Colonic mucosa (tissue), 4 donors: ENCODE measurements around the gene PPA1. TPM values are rescaled to one million over a fixed set of nuclear protein-coding genes. Genes with fewer than 3 reads are reported as not detected.
A peak's percentile ranks its signal among the peaks of the same experiment; 100 is the strongest.

ENCODE experiments used
- DNase-seq: peaks from one replicate; pipeline ENCODE4 v3.0.0-alpha.2; 2020
- H3K27ac ChIP-seq: fragments of 200-600 bp; one replicate; pipeline ENCODE4 v1.8.0; 2021
- H3K27me3 ChIP-seq: fragments of 200-600 bp; one replicate; pipeline ENCODE4 v1.8.0; 2021
- H3K36me3 ChIP-seq: fragments of 200-600 bp; one replicate; pipeline ENCODE4 v1.8.0; 2021
- H3K4me1 ChIP-seq: fragments of 200-600 bp; one replicate; pipeline ENCODE4 v1.8.0; 2021; ENCODE audit warnings: mild to moderate bottlenecking
- H3K4me3 ChIP-seq: fragments of 200-600 bp; one replicate; pipeline ENCODE4 v1.8.0; 2021
- H3K9ac ChIP-seq, 2 donors: one replicate each; pipeline ENCODE4 v1.7.0; 2013; ENCODE audit warnings: control low read depth in 2 of 2, low read depth in 2 of 2, low read length in 2 of 2
- H3K9me3 ChIP-seq: fragments of 200-600 bp; one replicate; pipeline ENCODE4 v1.8.0; 2021
- CTCF ChIP-seq: fragments of 200-600 bp; IDR thresholded peaks from one replicate; pipeline ENCODE4 v1.8.0; 2022; ENCODE audit warnings: antibody characterized with exemption, mild to moderate bottlenecking
- intact Hi-C: fragments of 100-400 bp; cut with DNase I; formaldehyde crosslinking; loops from one replicate; pipeline ENCODE4 v1.14.1; 2022
- total RNA-seq, 2 donors: library from RNA; stranded (reverse); fragmentation: NEBNext Ultra II Directional in 1 of 2; extraction: Animal tissue kit (Norgen Biotek cat#: 25700) in 1 of 2; gene quantifications; one replicate each; pipeline ENCODE4 v1.2.1, GENCODE V29; 2021
- donor health status: healthy.
- donor health status: DM: no; HTN: no; CAD: no.
- donor health status: DM: no; HTN: no; CAD: no.

PPA1 gene
- 100 to 1,000 TPM; 180 to 186 TPM for total RNA-seq

- H3K9ac ChIP-seq, result peak within 1 kb of the TSS; percentile 95 to 98
- peak within 1 kb of the TSS; percentile 64 for H3K4me3 ChIP-seq
- H3K9me3 ChIP-seq, result no peaks in the 10 kb centered on the region
- no peak for TF ChIP-seq CTCF
- peak; percentile 99 for DNase-seq
- no peaks in the 10 kb centered on the region for H3K27me3 ChIP-seq
- no peaks in the 10 kb centered on the region for H3K4me1 ChIP-seq
- H3K27ac ChIP-seq, result peak within 1 kb of the TSS; percentile 85
- intact Hi-C loops, result no loop called here
- H3K36me3 ChIP-seq, result peaks cover 3% of the 10 kb centered on the region
Measured at GRCh38 chr10:70233109-70233938, at the start of gene PPA1. PPA1 (minus strand) TSS chr10:70233429; CDS start chr10:70233327, 102 bp downstream.

- TF ChIP-seq CTCF, result no peak
- H3K4me3 ChIP-seq, result no peak overlapping the region
- intact Hi-C loops, result no loop called here
- H3K9ac ChIP-seq, result no peak overlapping the region
- H3K9me3 ChIP-seq, result no peaks in the 10 kb centered on the region
- H3K27ac ChIP-seq, result no peak overlapping the region
- DNase-seq, result no peak
- peaks cover 7% of the 10 kb centered on the region for H3K4me1 ChIP-seq
- peaks cover 26% of the 10 kb centered on the region for H3K27me3 ChIP-seq
- H3K36me3 ChIP-seq, result no peaks in the 10 kb centered on the region
Measured at GRCh38 chr10:70281609-70282008, 48.4 kb upstream of the PPA1 start.

GRCh38 chr10:70280099-70280498 is 46.9 kb upstream of the PPA1 start:
- H3K4me3 ChIP-seq, result no peak overlapping the region
- peaks cover 7% of the 10 kb centered on the region for H3K4me1 ChIP-seq
- intact Hi-C loops, result no loop called here
- H3K36me3 ChIP-seq, result no peaks in the 10 kb centered on the region
- H3K27ac ChIP-seq, result no peak overlapping the region
- H3K9ac ChIP-seq, result no peak overlapping the region
- no peak for DNase-seq
- no peaks in the 10 kb centered on the region for H3K9me3 ChIP-seq
- peaks cover 20% of the 10 kb centered on the region for H3K27me3 ChIP-seq
- TF ChIP-seq CTCF, result no peak

- no peak for TF ChIP-seq CTCF
- no peak for DNase-seq
- Histone ChIP-seq H3K27me3 (no peaks in the 10 kb centered on the region), H3K4me3 (no peak overlapping the region), H3K27ac (no peak overlapping the region), H3K9me3 (no peaks in the 10 kb centered on the region), H3K9ac (no peak overlapping the region), H3K36me3 (no peaks in the 10 kb centered on the region), H3K4me1 (no peaks in the 10 kb centered on the region)
- intact Hi-C loops, result loop anchor here (10.0 kb wide), 1 partner anchor 77 kb away; no protein-coding TSS in a partner anchor
Measured at GRCh38 chr10:70277396-70278030, 44.3 kb upstream of the PPA1 start.

GRCh38 chr10:70274643-70275042 is 41.4 kb upstream of the PPA1 start:
- TF ChIP-seq CTCF, result no peak
- H3K27ac ChIP-seq, result no peak overlapping the region
- intact Hi-C loops, result loop anchor here (10.0 kb wide), 1 partner anchor 80 kb away; no protein-coding TSS in a partner anchor

More at GRCh38 chr10:70274643-70275042, 41.4 kb upstream of the PPA1 start:
- no peaks in the 10 kb centered on the region for H3K27me3 ChIP-seq
- no peak for DNase-seq
- no peak overlapping the region for H3K4me3 ChIP-seq
- no peaks in the 10 kb centered on the region for H3K36me3 ChIP-seq
- H3K9me3 ChIP-seq, result no peaks in the 10 kb centered on the region
- H3K9ac ChIP-seq, result no peak overlapping the region
- no peaks in the 10 kb centered on the region for H3K4me1 ChIP-seq
